Measurements from ENCODE around the gene SLC28A2. TPM values are rescaled to one million over a fixed set of nuclear protein-coding genes. Genes with fewer than 3 reads are reported as not detected.

SLC28A2 gene
- total and polyA plus RNA-seq, 9 of the 15 experiments (the other 6 are each of a cell fraction or from before 2014, with no cell fraction given), result 0.03 to 0.04 TPM; not detected in 7

- TF ChIP-seq ELK1 (CRISPR knock-in tag; IDR thresholded peaks at IDR 0.05) (no peak), BMI1 (IDR thresholded peaks at IDR 0.05; ENCODE audit: low read length) (no peak), GABPB1 (CRISPR knock-in tag; IDR thresholded peaks at IDR 0.05) (no peak), GTF2B (IDR thresholded peaks at IDR 0.05; ENCODE audit: extremely low read depth, insufficient read length) (no peak), RB1 (IDR thresholded peaks at IDR 0.05; ENCODE audit: low read depth) (peak; percentile 24; the same call in 1 of the 2 replicates), MAFF (IDR thresholded peaks at IDR 0.05; ENCODE audit: low read length) (no peak), FUS (optimal IDR thresholded peaks at IDR 0.05; ENCODE audit: low read depth, low read length) (no peak)
These were observed 46.8 kb upstream of the SLC28A2 start (continued) for GRCh38 chr15:45205192-45205591.

- H3K36me3 ChIP-seq (ENCODE audit: control insufficient read depth, insufficient read depth, low read length), result no peaks in the 10 kb centered on the region
- H3K9ac ChIP-seq (ENCODE audit: insufficient read depth in 1 of 2, low read depth in 2 of 2, low read length in 2 of 2), result no peak overlapping the region
- peaks cover under 1 to 4% of the 10 kb centered on the region in 2 experiments; a peak in 1 of 5 replicates for H3K27me3 ChIP-seq (ENCODE audit: control insufficient read depth in 2 of 2, insufficient read depth in 2 of 2, low read length in 2 of 2)
- POLR2A ChIA-PET, result interaction anchor here (0.7 to 0.9 kb wide), 3 partner anchors 10 to 22 kb away, joined by 3 to 4 read pairs (median 3); no protein-coding TSS in a partner anchor
- H3K4me1 ChIP-seq (replicated peaks in 1 of 2; ENCODE audit: control insufficient read depth in 2 of 2, insufficient read depth in 2 of 2, low read length in 2 of 2), result no peaks in the 10 kb centered on the region; a peak in 3 of 5 replicates
- H3K27ac ChIP-seq (ENCODE audit: extremely low read depth, low read depth, low read length), result no peak overlapping the region
- H2AFZ ChIP-seq (ENCODE audit: low read depth, low read length), result no peak overlapping the region
- WGBS (ENCODE audit: insufficient coverage, low coverage, missing lambda C conversion rate), result 0% methylated on average over 1 of the region's 1 CpG
- in situ Hi-C loops (cut with MboI), result no loop called here
- H4K20me1 ChIP-seq (replicated peaks; ENCODE audit: control insufficient read depth, insufficient read depth, low read length), result no peaks in the 10 kb centered on the region
- no peaks in the 10 kb centered on the region for H3K9me3 ChIP-seq (replicated peaks; ENCODE audit: control insufficient read depth, insufficient read depth, low read depth, low read length)
- intact Hi-C loops (cut with micrococcal nuclease), result no loop called here
- BruUV-seq (replicated peaks), result no TSS peak
- DNase-seq (ENCODE audit: extremely low read depth in 1 of 4, low spot score in 3 of 4) (peak in 1 of 4 experiments; percentile 29), FAIRE-seq (no peak), ATAC-seq (peak; percentile 64; the same call in 2 of the 3 replicates)
- no peaks in the 10 kb centered on the region for H3K79me2 ChIP-seq (ENCODE audit: control insufficient read depth, insufficient read depth, low read length)
- no peak overlapping the region for H3K4me3 ChIP-seq
- no peaks in the 10 kb centered on the region for H3K9me1 ChIP-seq (ENCODE audit: control insufficient read depth, insufficient read depth, low read length)
- CTCF ChIA-PET (ENCODE audit: low intra/inter-chr PET ratio), result no interaction called here
- no peak overlapping the region for H3K4me2 ChIP-seq (ENCODE audit: insufficient read depth, low read length)
- TF ChIP-seq TEAD4 (IDR thresholded peaks at IDR 0.05; ENCODE audit: low read length) (peak; percentile 91), TEAD4 (CRISPR knock-in tag; IDR thresholded peaks at IDR 0.05; ENCODE audit: borderline replicate concordance) (no peak), SAP30 (IDR thresholded peaks at IDR 0.05; ENCODE audit: borderline replicate concordance, insufficient read depth, low read depth, low read length, poor library complexity, severe bottlenecking) (no peak), TAL1 (IDR thresholded peaks at IDR 0.05) (peak; percentile 85), RCOR1 (IDR thresholded peaks at IDR 0.05; ENCODE audit: borderline replicate concordance in 1 of 2, low read depth in 2 of 2, low read length in 2 of 2) (peak in 1 of 2 experiments; percentile 67; a peak in 1 of 4 replicates), GTF2B (IDR thresholded peaks at IDR 0.05; ENCODE audit: extremely low read depth, insufficient read length) (no peak), ZNF696 (CRISPR knock-in tag; conservative IDR thresholded peaks at IDR 0.05) (no peak), STAT5A (IDR thresholded peaks at IDR 0.05; ENCODE audit: borderline replicate concordance, low read length) (peak; percentile 46; the same call in 1 of the 2 replicates), ZNF232 (CRISPR knock-in tag; IDR thresholded peaks at IDR 0.05) (no peak), CBFA2T3 (IDR thresholded peaks at IDR 0.05) (peak; percentile 91), NCOR1 (IDR thresholded peaks at IDR 0.05) (peak; percentile 69), ZEB2 (IDR thresholded peaks at IDR 0.05) (peak; percentile 65; the same call in 1 of the 2 replicates), DPF2 (IDR thresholded peaks at IDR 0.05) (peak; percentile 50; the same call in 1 of the 2 replicates), ARID1B (IDR thresholded peaks at IDR 0.05) (peak; percentile 80), CREM (IDR thresholded peaks at IDR 0.05; ENCODE audit: low read depth) (peak; percentile 9; the same call in 1 of the 2 replicates), TRIM24 (IDR thresholded peaks at IDR 0.05) (peak; percentile 29 to 66; a peak in 2 of 4 replicates)
These were observed 39.5 kb upstream of the SLC28A2 start for GRCh38 chr15:45212493-45212892.
